ENCODE measurements around the gene ADTRP.
"Not testable (repeated sequence)": the region's sequence is repeated elsewhere in the genome, so short reads cannot be mapped to it uniquely, and the experiment has no call there.

Gene ADTRP

DNA sequence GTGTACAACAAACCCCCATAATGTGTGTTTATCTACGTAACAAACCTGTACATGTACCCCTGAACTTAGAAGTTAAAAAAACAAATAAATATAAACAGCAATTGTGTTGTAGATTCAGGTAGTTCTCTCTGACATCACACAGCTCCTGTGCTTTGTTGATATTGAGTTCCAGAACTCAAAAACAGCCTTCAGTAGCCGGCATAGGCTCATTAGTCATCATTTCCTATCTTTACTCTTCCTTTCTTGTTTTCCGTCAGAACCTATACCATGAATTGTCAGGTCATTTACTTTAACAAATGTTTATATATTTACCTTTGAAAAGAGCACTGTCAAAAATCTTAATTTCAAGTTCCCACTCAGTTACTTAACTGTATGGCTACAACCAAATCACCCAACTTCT, 88.8 kb downstream of the ADTRP start:
- no peak for DNase-seq

DNA sequence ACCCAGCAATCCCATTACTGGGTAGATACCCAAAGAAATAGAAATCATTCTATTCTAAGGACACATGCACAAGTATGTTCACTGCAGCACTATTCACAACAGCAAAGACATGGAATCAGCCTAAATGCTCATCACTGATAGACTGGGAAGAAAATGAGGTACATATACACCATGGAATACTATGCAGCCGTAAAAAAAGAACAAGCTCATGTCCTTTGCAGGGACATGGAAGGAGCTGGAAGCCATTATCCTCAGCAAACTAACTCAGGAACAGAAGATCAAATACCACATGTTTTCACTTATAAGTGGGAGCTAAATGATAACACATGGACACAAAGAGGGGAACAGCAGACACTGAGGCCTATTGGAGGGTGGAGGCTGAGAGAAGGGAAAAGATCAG, 89.2 kb downstream of the ADTRP start:
- DNase-seq: not testable (repeated sequence)

DNA sequence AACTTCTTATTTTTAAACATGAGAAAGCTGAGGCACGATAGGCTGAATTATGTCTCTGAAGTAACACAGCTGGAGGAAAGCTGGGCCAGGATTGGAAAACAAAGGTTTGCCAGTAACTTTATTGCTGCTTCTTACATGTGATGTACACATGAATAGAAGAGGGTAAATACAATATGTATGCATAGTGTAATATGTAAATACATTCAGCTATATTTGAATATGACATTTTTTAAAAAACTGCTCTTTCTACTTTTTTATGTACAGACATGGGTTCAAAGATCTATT, 90.2 kb downstream of the ADTRP start:
- DNase-seq: no peak

DNA sequence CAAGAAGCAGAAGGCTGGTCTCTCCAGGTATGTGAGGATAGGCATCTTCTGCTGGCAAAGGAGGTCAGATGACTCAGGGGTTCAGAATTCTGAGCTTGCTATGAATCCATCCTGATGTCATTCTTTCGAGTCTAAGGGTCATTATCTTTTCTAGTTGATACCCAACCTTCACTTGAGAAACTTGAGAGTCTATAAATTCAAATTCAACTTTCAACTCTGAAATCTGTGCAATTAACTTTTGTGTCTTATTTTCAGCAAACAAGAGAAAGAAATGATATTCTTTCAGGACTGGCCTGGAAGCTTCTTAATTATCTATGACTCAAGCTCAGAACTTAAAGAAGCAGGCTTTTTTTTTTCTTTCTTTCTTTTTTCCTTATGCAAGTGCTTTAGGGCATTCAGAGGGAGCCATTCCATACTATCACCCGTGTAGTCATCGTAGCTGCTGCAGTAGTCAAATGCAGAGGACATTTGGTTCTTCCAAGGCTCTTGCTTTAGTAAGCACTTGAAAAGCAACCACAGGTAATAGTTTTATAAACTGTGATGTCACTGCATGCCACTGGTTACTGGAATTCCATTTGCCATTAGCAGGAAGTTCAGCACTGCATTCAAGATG, 93.0 kb downstream of the ADTRP start:
- no peak for DNase-seq

DNA sequence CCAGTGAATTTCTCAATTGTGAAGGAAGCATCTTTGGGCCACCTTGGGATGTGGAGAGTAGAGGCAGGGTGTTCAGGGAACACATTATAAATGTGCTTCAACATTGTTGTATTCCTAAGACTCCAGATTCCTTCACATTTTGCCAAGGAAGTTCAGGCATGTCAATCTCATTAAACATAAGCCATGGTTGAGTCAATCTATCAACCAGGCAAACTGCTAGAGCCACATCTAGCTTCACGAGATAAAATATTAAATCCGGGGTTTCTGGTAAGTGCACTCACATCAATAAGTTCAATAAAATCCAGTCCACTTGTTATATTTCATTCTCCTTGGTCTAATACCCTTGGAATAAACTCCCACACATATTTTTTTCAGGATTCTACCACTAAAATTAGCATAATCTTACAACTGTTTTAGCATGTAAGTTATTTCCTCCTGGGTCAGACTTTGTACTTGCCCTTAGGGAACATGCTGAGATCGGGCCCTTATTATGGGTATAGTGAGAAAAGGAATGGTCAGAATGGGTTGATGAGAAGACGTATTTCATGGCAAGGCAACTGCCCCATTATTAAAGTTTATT, 93.6 kb downstream of the ADTRP start:
- no peak for DNase-seq

DNA sequence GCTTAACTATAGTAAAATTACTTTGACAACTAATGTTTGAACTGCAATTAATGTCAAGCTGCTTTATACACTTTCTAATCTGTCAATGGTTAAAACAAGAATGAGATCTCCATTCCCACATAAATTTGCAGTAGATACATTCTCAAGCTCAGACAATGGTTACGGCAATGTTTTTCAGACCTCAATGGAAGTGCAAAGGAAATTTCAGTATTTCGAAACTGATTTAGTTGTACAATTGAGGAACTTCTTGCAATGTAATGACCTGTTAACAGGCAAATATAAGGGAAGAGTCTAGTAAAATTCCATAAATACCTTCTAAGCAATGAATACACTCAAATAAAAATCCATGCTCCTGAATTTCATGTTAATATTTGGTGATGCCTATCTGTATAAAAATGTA, 94.7 kb downstream of the ADTRP start:
- DNase-seq: peak; percentile 92 to 94

DNA sequence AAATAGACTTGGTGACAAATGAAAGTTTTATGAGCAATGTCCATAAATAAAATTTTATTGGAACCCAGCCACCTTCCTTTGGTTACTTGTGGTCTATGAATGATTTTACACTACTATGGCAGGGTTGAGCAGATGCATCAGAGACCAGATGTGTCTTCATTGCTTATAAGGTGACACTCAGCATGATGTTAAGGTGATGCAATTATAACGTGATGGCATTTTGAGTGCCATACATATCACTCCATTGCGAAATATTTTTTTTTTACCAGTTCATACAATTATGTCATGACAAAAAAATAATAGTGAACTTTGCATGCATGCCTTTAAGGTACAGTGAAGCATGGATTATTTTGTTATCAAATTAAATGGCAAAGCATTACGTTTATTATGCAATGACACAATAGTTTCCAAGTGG, 96.0 kb downstream of the ADTRP start:
- DNase-seq: peak in 1 of 2 donors; percentile 39

DNA sequence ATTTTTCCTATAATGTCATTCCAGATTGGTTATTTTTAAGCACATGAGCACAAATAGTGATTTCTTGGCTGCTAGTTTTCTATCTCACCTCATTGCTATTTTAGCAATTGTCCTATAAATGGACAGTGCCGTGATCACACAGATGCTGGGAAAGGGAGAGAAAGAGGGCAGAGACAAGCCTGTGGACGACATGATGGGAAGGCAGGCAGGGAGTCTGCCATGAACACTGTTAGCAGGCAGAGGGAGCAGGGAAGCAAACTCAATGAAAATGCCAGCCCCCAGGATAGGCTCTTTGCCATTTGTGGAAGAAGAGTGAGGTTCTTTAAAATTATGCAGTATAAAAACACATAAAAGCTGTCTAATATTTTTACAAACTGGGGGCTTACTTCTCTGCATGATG, 96.8 kb downstream of the ADTRP start:
- DNase-seq: no peak

DNA sequence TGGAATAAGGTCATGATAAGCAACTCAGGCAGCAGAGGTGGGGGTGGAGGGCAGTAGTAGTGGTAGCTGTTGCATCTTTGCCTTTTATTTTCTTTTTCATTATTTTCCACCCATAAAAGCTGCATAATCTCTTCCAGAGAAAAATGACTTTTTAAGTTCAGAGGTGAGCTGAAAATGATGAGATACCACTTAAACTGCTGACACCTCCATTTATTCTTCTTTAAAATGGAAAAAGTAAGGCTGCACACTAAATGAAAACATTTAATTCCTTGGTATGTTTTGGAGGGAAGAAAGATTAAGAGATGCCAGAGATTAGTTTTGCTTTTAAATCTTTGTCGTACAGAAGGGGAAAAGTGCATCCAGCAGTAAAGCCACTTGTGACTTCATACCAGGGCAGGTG, 97.2 kb downstream of the ADTRP start:
- DNase-seq: no peak

DNA sequence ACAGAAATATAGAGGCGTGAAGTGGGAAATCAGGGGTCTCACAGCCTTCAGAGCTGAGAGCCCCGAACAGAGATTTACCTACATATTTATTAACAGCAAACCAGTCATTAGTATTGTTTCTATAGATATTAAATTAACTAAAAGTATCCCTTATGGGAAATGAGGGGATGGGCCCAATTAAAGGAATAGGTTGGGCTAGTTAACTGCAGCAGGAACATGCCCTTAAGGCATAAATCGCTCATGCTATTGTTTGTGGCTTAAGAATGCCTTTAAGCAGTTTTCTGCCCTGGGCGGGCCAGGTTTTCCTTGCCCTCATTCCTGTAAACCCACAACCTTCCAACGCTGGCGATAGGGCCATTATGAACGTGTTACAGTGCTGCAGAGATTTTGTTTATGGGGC, 98.1 kb downstream of the ADTRP start:
- DNase-seq: not testable (repeated sequence)

DNA sequence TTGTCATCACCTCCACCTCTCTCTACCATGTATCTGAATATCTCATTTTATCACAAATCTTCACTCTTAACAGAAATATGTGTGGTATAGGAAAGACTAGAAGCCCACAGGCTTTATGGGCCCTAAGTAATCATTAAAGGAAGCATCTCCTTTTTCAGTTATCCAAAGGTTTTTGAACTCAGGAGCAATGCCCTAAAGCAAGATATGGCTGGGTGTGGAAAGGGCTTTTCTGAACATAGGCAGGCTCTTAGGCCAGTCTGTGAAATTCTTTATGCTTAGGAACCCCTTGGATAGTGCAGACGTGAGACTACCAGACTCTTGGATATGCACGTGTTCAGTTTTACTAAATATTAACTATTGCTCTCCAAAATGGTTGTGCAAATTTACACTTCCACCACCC, 99.5 kb downstream of the ADTRP start:
- DNase-seq: no peak

DNA sequence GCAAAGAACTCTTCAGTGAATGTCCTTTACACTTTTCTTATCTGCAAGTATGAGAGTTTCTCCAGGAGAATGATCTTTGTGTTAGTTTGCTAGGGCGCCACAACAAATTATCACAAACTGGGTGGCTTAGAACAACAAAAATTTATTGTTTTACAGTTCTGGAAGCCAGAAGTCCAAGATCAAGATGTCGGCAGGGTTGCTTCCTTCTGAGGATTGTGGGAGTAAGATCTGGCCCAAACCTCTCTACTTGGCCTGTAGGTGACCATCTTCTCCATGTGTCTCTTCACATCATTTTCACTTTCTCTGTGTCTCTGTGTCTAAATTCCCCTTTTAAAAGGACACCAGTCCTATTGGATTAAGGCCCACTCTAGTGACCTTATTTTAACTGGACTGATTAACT, 103.0 kb downstream of the ADTRP start:
- peak in 1 of 2 donors; percentile 60 for DNase-seq

DNA sequence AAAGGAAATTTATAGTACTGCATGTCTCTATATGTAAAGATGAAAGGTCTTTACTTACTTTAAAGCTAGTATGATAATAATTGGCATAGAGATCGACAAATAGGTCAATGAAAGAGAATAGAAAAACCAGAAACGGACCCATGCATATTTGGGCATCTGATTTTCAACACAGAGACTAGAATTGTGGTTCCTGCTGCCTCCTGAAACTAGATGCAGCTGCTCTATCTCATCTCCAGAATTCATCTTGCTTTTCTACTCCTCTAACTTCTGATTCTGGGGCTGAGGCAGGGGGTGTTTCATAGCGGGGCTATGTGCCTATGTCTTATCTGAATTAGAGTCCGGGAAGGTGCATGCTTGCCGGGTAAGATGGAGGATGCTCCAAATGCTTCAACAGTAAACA, 105.9 kb downstream of the ADTRP start:
- no peak for DNase-seq

DNA sequence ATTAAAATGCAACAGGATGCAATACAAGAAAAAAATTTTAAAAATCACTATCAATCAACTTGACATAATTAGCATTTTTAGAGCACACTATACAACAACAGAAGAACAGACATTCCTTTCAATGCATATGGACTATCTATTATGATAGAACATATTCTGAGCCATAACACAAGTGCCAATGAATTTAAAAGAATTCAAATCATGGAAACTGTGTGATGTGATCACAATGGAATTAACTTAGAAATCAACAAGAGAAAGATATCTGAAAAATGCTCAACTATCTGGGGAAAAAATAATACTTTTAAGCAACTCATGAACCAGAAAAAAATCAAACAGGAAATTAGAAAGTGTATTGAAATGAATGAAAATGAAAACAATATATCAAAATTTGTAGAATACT, 106.3 kb downstream of the ADTRP start:
- DNase-seq: no peak

DNA sequence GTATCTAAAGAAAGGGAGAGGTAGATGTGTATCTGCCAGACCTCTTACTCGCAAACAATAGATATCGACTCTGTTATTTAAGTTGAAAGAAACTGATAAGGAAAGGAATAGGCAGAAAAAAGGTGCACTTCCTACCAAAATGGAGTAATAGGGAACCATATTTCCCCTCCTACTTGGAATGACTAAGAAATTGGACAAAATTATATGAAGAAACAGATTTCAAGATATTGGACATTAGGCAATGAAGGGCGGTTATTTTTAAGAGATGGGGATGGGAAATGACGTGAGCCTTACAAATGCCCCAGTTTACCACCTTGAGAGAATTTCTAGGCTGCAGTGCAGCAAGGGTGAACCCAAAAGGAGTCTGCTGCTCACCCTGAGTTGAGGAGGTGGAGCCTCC, 108.9 kb downstream of the ADTRP start:
- DNase-seq: peak in 1 of 2 donors; percentile 56

DNA sequence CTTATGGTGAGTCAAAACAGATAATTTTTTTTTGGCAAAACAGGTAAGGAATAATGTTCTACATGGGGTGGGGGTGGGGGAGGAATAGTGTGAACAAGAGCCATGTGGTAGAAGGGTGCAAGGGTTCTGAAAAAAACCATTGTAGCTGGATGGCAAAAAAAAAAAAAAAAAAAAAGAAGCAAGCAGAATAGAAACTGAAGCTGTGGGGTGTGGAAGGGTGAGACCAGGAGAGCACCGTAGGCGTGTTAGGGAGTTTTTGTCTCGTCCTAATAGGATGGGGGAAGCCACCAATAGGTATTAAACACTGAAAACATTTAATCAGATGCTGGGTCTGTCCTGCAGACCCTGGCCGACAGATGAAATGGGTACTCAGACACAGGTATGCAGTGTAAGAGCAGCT, 110.1 kb downstream of the ADTRP start:
- peak in 1 of 2 donors; percentile 20 for DNase-seq

DNA sequence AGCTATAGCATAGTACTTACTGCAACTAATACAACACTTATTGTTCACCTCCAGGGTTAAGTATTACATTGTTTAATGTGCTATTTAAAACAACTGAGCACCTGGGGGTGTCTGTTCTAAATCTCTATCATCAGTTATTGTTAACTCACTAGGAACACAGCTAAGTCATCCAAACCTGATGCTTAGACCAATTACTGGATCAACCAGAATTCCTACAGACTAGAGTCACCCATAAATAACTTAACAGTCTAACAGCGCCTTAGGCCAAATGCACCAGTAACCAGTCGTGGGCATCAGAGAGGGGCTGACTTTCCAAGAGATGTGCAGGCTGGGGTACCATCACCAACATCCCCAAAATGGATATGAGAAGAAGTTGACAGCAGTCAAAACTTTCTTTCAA, 110.7 kb downstream of the ADTRP start:
- no peak for DNase-seq

DNA sequence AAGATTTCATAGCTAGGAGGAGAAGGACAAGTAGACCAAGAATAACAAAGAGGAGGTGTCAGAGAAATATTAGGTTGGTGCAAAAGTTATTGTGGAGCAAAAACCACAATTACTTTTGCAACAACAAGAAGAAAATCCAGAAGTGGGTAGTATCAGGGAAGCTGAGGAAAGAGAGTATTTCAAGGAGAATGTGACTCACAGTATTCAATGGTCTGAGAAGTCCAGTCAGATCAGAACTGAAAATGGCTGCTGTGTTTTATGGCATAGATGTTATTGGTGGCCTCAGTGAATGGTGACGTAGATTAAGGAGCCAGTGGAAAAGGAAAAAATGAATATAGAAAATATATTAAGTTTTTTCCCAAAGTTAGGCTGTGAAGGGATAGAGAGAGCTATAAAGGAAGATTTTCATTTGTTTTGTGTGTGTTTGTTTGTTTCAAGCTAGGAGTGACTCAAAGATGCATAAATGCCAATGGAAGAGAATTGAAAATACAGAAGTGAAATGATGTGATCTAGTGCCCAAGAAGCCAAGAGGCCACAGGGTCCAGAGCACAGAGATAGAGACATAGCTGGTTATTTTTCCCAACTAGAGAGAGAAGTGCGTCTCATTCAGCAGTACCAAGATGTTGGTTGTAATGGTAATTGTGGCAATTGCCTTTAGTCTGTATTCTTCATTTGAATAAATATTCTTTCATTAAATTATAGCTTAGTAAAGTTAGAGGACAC, 112.8 kb downstream of the ADTRP start:
- DNase-seq: peak; percentile 65 to 77
